Measurements from ENCODE around the gene PRSS2.
"Not testable (repeated sequence)": the region's sequence is repeated elsewhere in the genome, so short reads cannot be mapped to it uniquely, and the experiment has no call there.

The PRSS2 gene

GRCh38 chr7:142762104-142762503, 8.7 kb upstream of the PRSS2 start:
- no peak for DNase-seq (ENCODE audit: insufficient read length, low spot score)
- TF ChIP-seq, protein P1, sequence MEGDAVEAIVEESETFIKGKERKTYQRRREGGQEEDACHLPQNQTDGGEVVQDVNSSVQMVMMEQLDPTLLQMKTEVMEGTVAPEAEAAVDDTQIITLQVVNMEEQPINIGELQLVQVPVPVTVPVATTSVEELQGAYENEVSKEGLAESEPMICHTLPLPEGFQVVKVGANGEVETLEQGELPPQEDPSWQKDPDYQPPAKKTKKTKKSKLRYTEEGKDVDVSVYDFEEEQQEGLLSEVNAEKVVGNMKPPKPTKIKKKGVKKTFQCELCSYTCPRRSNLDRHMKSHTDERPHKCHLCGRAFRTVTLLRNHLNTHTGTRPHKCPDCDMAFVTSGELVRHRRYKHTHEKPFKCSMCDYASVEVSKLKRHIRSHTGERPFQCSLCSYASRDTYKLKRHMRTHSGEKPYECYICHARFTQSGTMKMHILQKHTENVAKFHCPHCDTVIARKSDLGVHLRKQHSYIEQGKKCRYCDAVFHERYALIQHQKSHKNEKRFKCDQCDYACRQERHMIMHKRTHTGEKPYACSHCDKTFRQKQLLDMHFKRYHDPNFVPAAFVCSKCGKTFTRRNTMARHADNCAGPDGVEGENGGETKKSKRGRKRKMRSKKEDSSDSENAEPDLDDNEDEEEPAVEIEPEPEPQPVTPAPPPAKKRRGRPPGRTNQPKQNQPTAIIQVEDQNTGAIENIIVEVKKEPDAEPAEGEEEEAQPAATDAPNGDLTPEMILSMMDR (IDR thresholded peaks at IDR 0.05; ENCODE audit: insufficient read depth, missing control alignments) = no peak
- no peak for FAIRE-seq

- TF ChIP-seq, protein P1 (IDR thresholded peaks at IDR 0.05; ENCODE audit: insufficient read depth, missing control alignments) = no peak
- DNase-seq (ENCODE audit: insufficient read length, low spot score) (no peak), FAIRE-seq (no peak)
Measured at GRCh38 chr7:142767451-142767850, 3.3 kb upstream of the PRSS2 start.

DNA sequence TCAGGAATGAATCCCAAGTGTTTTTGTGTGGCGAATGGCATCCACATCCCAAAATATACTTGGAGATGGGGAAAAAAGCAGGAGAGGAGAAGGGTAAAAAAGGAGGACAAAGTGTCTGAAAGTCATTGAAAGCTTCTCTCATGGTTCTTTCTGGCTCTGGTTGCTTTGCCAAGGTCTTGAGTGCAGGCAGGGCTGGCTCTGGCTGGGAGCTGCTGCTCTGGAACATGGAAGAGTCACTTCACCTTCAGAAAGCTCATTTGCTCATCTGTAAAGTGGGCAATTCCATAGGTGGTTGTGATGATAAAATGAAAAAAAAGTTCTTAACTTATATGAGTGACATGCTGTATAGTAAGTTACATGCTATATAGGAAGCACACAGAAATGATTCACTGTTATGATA, 2.9 kb upstream of the PRSS2 start:
- no peak for DNase-seq (ENCODE audit: insufficient read length, low spot score)
- FAIRE-seq = no peak
- TF ChIP-seq, protein P1 (IDR thresholded peaks at IDR 0.05; ENCODE audit: insufficient read depth, missing control alignments) = no peak

- not testable (repeated sequence) for FAIRE-seq; DNase-seq (ENCODE audit: insufficient read length, low spot score)
Measured at GRCh38 chr7:142768885-142769284, 1.9 kb upstream of the PRSS2 start.

- TF ChIP-seq, protein P1 (IDR thresholded peaks at IDR 0.05; ENCODE audit: insufficient read depth, missing control alignments) = no peak
- DNase-seq (ENCODE audit: insufficient read length, low spot score) (no peak), FAIRE-seq (no peak)
Measured at GRCh38 chr7:142771353-142771723, 568 bp downstream of the PRSS2 start.

DNA sequence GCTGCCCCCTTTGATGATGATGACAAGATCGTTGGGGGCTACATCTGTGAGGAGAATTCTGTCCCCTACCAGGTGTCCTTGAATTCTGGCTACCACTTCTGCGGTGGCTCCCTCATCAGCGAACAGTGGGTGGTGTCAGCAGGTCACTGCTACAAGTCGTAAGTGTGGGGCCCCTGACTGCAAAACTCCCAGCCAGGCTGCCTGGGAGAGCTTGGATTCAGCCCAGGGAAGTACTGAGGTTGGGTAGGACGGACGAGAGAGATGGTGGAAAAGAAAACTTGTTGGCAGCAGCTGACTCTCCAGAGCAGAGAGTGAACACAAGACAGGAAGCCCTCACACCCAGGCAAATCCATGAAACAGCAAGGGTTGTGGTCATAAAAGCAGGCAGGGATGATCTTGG, 1.3 kb downstream of the PRSS2 start:
- FAIRE-seq (no peak), DNase-seq (ENCODE audit: insufficient read length, low spot score) (no peak)
- TF ChIP-seq, protein P1 (IDR thresholded peaks at IDR 0.05; ENCODE audit: insufficient read depth, missing control alignments) = no peak

- DNase-seq (ENCODE audit: insufficient read length, low spot score) (no peak), FAIRE-seq (no peak)
- TF ChIP-seq, protein P1 (IDR thresholded peaks at IDR 0.05; ENCODE audit: insufficient read depth, missing control alignments) = no peak
Measured at GRCh38 chr7:142772673-142773072, 1.9 kb downstream of the PRSS2 start.

DNA sequence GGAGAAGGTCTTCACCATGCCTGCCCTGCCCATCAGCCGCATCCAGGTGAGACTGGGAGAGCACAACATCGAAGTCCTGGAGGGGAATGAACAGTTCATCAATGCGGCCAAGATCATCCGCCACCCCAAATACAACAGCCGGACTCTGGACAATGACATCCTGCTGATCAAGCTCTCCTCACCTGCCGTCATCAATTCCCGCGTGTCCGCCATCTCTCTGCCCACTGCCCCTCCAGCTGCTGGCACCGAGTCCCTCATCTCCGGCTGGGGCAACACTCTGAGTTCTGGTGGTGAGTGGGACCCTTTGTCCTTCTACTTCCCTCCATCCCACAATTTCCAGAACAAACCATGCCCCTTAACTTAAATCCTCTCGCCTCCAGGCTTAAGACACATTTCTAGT, 2.5 kb downstream of the PRSS2 start:
- DNase-seq (ENCODE audit: insufficient read length, low spot score) (no peak), FAIRE-seq (no peak)
- TF ChIP-seq, protein P1 (IDR thresholded peaks at IDR 0.05; ENCODE audit: insufficient read depth, missing control alignments) = no peak
